Measurements from ENCODE around the gene FGF8. TPM values are rescaled to one million over a fixed set of nuclear protein-coding genes. Genes with fewer than 3 reads are reported as not detected.

Gene FGF8
- total RNA-seq, 3 donors from 2014 or later, result 0.24 TPM; not detected in 2

DNA sequence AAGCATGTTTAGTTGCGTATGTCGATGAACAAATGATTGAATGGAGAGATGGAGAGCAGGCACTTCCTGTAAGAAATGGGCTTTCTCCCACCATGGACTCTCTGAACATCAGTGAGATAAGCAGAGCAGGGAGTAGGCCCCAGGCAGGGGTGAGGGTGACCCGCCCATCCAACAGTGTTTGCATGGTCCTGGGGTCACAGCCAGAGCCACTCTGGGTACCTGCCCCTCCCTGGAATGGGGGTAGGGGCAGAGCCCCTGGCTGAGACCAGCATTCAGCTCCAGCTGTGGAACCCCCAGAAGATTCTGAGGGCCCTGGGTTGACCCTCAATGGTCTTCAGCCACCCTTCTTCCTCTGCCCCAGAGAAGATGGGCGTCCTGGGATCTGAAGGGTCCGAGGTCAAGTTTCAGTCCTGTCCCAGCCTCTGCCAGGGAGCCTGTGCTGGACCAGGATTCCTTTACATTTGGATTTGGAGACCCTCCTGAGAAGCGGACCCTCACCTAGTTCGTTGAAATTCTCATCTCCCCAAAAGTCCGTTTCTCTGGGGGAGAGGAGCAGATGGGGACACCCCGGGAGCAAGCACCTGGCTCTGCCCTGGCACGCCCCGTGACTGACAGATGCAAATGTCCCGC lies 2.4 kb upstream of the FGF8 start:
- no peak for DNase-seq
- no peaks in the 10 kb centered on the region for H3K9me3 Mint-ChIP-seq
- ATAC-seq, result no peak
- peaks cover 46% of the 10 kb centered on the region for H3K4me1 Mint-ChIP-seq (ENCODE audit: low read depth)
- peaks cover 48% of the 10 kb centered on the region for H3K27me3 Mint-ChIP-seq (ENCODE audit: low read depth)
- peak overlapping the region; percentile 70 for H3K4me3 Mint-ChIP-seq
- peaks cover 12% of the 10 kb centered on the region for H3K36me3 Mint-ChIP-seq (ENCODE audit: insufficient read depth)

DNA sequence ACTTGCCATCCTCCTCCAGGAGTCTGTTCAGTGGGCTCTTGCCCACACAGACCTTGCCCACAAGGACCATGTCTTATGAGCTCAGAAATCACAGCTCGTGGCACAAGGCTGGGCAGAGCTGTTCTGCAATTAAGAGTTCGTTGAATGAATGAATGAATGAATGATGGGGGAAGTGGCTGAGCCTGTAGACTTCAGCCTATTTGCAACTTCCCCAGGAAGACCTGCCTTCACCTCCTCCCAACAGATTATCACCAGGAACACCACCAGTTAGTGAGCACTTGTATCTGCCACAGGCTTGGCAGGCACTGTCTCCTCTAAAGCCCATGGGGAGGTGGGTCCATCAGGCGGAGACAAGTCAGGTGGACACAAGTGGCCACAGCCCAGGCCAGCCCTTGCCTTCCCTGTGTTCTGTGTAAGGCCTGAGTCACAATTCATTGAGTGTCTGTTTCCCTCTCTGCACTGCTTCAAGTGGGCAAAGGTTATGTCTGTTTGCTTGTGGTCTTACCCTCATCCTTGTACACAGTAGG lies 1.8 kb upstream of the FGF8 start:
- no peak for DNase-seq
- peaks cover 12% of the 10 kb centered on the region for H3K36me3 Mint-ChIP-seq (ENCODE audit: insufficient read depth)
- no peaks in the 10 kb centered on the region for H3K9me3 Mint-ChIP-seq
- no peak overlapping the region for H3K4me3 Mint-ChIP-seq
- ATAC-seq, result no peak
- H3K4me1 Mint-ChIP-seq (ENCODE audit: low read depth), result peaks cover 42% of the 10 kb centered on the region
- peaks cover 53% of the 10 kb centered on the region for H3K27me3 Mint-ChIP-seq (ENCODE audit: low read depth)

DNA sequence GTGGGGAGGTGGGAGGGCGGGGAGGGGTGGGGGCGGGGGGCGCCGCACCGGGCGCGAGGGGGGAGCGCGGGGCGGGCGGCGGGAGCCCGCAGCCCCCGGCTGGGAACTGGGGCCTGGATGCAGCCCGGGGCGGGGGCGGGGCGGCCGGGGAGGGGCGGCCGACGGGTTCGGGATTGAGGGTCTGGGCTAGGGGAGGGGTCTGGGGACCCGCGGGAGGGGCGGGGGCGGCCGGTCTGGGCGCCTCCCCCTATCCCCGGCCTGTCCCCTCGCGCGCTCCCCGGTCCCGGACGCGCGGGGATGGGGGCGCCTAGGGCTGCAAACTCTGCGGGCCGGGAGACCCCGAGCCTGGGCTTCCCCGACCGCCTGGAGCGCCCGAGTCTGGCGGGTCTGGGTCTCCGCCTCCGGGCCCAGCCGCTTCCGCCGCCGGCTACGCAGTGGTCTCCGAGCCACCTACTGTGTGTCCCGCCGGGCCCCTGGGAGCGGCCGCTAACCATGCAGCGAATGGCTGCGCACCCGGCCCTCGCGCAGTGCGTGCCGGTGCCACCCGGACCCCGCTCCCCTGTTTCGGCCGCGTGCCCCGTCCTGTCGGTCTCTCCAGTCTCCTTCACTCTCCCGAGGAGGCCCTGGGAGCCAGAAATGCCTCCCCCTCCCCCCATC lies 375 bp upstream of the FGF8 start:
- H3K4me3 Mint-ChIP-seq, result peak overlapping the region; percentile 11
- peaks cover 7% of the 10 kb centered on the region for H3K36me3 Mint-ChIP-seq (ENCODE audit: insufficient read depth)
- DNase-seq (no peak), ATAC-seq (no peak)
- H3K4me1 Mint-ChIP-seq (ENCODE audit: low read depth), result peaks cover 34% of the 10 kb centered on the region
- H3K27me3 Mint-ChIP-seq (ENCODE audit: low read depth), result peaks cover 64% of the 10 kb centered on the region
- H3K9me3 Mint-ChIP-seq, result no peaks in the 10 kb centered on the region

DNA sequence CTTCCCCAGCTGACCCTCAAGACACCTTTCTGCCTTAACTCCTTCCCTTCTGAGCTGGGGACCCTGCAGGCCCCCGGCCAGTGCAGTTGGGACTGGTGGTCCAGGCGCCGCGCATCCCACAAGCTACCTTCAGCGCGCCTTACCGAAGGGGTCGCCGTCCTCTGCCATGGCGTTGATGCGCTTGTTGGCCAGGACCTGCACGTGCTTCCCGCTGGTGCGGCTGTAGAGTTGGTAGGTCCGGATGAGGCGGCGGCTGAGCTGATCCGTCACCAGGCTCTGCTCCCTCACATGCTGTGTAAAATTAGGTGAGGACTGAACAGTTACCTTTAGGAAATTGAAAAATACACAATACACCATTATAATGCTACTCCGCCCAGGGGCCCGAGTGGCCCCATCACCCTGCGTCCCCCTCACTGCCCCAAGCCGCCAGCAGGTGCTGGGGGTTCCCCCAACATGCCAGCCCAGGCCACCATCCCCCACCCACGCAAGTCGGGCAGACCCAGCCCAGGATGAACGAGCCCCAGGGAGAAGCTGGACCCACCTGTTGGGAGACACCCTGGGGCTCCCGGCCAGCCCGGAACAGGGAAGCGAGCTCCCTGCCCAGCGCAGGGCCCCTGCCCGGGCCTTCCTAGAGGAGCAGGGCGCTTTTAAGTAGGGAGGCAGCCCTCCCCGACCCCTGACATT lies 1.2 kb downstream of the FGF8 start:
- H3K36me3 Mint-ChIP-seq (ENCODE audit: insufficient read depth), result peaks cover 7% of the 10 kb centered on the region
- peaks cover 69% of the 10 kb centered on the region for H3K27me3 Mint-ChIP-seq (ENCODE audit: low read depth)
- ATAC-seq, result peak in 1 of 2 donors; percentile 34
- H3K9me3 Mint-ChIP-seq, result no peaks in the 10 kb centered on the region
- no peak for DNase-seq
- H3K4me3 Mint-ChIP-seq, result peak overlapping the region; percentile 26
- peaks cover 25% of the 10 kb centered on the region for H3K4me1 Mint-ChIP-seq (ENCODE audit: low read depth)

DNA sequence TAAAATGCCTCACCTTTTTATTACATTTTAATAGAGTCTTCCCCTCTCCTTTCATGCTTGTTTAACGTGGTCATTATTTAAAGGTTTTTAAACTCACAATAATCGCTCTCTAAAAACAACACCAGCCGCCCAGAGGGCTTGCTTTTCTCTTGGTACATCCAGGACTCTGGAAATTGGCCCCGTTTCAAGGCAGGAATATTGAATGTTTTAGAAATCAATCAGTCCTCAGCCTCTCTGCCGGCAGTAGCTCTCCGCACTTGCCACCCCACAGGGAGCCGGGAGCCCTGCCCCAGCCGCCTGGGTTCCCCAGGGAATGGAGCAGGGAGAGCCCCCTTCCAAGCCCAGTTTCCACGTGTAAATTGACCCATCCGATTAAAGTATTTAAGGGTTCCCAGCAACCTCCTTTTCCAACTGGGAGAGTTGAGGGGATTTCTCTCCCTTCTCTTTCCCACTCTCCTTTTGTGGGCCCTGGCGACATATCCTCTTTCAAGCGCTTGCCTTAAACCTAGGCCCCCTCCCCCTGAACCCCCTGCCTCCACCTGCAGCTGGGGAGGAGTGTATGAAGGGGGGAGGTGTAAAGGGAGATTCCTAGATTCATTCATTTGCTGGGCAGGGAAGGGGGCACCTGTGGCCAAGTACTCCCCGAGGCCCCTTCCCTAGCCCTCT lies 1.9 kb downstream of the FGF8 start:
- Mint-ChIP-seq H3K4me1 (ENCODE audit: low read depth) (peaks cover 19% of the 10 kb centered on the region), H3K36me3 (ENCODE audit: insufficient read depth) (peaks cover 7% of the 10 kb centered on the region), H3K4me3 (peak overlapping the region; percentile 37), H3K9me3 (no peaks in the 10 kb centered on the region), H3K27me3 (ENCODE audit: low read depth) (peaks cover 71% of the 10 kb centered on the region)
- ATAC-seq (no peak), DNase-seq (no peak)

DNA sequence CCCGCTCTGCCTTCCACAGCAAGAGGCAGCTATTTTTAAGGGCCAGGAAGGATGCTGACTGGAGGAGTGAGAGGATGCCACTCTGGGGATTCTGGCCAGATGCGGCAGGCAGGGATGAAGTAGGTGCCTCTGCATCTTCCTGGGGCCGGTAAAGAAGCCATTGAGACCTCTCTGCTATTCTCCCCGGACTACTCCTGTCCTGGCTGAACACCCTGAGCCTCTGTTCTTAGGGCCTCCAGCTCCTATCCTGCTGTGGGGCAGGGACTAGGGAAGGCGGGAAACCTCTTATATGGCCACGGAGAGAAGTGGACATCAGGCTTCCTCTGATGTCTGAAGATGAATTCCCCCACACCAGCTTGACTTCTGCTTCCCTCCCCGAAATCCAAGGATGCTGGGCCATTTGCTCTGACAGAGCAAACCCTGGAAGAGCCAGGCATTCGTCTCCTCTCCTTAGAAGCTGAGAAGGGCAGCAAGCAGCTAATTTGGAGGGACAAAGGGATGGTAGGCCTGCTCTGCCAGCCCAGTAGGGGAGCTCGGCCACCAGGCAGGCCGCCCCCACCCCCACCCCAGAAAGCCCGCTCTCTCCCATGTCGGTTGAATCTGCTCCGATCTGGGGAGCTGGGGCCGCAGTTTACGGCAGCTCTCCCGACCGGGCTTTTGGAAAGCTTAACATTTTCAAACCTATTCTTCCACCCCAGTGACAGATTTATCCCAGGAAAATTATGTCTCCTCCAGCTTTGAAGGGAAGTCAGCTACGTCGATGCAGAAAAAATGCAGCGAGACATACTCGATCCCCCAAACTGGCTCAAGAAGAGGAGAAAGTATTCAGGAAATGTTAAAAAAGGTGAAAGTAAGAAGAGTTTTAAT lies 2.8 kb downstream of the FGF8 start:
- H3K4me3 Mint-ChIP-seq, result no peak overlapping the region
- H3K9me3 Mint-ChIP-seq, result no peaks in the 10 kb centered on the region
- peaks cover 13% of the 10 kb centered on the region for H3K4me1 Mint-ChIP-seq (ENCODE audit: low read depth)
- peaks cover 7% of the 10 kb centered on the region for H3K36me3 Mint-ChIP-seq (ENCODE audit: insufficient read depth)
- DNase-seq, result no peak
- ATAC-seq, result no peak
- peaks cover 66% of the 10 kb centered on the region for H3K27me3 Mint-ChIP-seq (ENCODE audit: low read depth)

DNA sequence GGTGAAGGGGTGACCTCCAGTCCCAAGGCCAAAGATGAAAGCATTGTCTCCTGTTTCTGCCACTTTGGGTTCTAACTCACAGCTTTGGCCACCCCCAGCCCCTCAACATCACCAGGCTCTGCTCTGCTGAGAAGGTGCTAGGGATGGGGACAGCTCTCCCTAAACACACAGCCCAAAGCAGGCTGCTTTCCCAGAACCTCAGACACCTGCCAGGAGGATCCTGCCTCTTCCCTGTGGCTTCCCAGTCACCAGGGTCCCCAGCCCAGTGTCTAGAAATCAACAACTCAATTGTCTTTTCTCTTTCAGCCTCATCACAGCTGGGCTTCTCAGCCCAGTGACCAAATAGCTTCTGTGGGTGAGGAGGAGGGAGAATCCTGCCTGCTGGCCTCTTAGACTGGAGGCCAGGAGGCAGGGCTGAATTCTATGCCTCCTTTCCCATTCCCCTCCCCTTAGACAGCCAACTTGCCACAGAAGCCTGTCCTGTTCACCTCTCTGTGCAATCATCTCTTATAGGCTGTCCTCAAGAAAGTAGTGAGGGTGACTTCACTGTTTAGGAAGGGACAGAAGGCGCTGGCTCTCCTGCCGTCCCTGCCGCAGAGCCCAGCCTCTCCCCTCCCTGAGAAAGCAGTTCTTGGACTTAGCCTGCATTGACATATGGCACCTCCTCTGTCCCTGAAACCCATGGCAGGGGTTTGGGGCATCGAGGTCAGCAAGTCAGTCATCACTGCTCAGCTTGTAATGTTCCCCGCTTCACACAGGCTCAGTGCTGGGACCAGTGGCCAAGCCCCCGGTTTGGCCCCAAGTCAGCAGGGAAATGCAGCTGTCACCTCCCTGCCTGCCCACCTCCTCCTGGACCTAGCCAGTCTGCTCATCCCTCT lies 3.7 kb downstream of the FGF8 start:
- Mint-ChIP-seq H3K27me3 (ENCODE audit: low read depth) (peaks cover 61% of the 10 kb centered on the region), H3K36me3 (ENCODE audit: insufficient read depth) (no peaks in the 10 kb centered on the region), H3K9me3 (no peaks in the 10 kb centered on the region), H3K4me1 (ENCODE audit: low read depth) (peaks cover 12% of the 10 kb centered on the region), H3K4me3 (no peak overlapping the region)
- DNase-seq (no peak), ATAC-seq (no peak)

DNA sequence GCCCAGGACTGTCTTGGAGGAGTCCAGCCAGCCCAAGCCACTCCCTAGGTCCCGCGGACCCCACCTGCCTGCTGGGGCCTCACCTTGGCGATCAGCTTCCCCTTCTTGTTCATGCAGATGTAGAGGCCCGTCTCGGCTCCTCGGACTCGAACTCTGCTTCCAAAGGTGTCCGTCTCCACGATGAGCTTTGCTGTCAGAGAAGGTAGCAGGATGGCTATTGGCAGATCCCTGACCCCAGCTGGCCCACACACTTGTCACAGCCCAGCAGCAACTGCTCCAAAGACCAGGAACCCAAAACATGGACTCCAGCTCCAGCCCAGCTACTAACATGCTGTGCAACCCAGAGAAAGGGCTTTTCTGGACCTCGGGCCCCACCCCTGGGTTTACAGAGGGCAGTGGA lies 4.5 kb downstream of the FGF8 start:
- H3K4me3 Mint-ChIP-seq, result no peak overlapping the region
- H3K4me1 Mint-ChIP-seq (ENCODE audit: low read depth), result peaks cover 12% of the 10 kb centered on the region
- ATAC-seq (no peak), DNase-seq (no peak)
- no peaks in the 10 kb centered on the region for H3K9me3 Mint-ChIP-seq
- peaks cover 56% of the 10 kb centered on the region for H3K27me3 Mint-ChIP-seq (ENCODE audit: low read depth)
- no peaks in the 10 kb centered on the region for H3K36me3 Mint-ChIP-seq (ENCODE audit: insufficient read depth)

DNA sequence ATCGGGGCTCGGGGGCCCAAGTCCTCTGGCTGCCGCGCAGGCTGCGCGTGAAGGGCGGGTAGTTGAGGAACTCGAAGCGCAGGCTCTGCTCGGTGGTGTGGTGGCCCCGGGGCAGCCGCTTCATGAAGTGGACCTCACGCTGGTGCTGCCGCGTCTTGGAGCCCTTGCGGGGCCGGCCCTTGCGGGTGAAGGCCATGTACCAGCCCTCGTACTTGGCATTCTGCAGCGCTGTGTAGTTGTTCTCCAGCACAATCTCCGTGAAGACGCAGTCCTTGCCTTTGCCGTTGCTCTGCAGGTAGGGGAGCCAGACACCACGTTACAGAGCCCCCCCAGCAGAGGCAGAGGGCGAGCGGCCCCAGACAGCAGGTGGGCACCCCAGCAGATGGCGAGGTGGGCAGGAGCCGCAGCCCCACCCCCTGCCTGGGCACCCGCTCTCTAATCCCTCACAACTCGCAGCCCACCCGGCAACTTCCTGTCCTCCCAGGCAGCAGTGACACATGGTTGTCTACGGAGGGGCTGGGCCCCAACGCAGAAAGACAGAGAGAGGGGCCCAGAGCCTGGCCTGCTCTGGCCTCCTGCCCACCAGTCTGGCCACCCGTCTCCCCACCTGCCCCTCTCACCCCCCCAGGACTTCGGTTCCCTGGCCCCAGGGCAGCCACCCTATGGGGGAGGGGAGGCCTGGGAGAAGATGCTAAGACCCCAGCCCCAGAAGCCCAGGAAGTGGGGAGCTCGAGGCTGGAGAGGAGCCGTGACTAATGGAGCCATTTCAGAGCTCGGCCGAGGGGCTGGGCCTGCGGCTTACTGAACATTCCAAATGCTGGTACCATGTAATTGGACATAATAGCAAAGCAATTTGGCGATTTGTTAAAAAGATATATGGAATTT lies 5.3 kb downstream of the FGF8 start:
- ATAC-seq, result no peak
- Mint-ChIP-seq H3K9me3 (no peaks in the 10 kb centered on the region), H3K27me3 (ENCODE audit: low read depth) (peaks cover 62% of the 10 kb centered on the region), H3K36me3 (ENCODE audit: insufficient read depth) (no peaks in the 10 kb centered on the region), H3K4me3 (no peak overlapping the region), H3K4me1 (ENCODE audit: low read depth) (peaks cover 12% of the 10 kb centered on the region)
- no peak for DNase-seq

DNA sequence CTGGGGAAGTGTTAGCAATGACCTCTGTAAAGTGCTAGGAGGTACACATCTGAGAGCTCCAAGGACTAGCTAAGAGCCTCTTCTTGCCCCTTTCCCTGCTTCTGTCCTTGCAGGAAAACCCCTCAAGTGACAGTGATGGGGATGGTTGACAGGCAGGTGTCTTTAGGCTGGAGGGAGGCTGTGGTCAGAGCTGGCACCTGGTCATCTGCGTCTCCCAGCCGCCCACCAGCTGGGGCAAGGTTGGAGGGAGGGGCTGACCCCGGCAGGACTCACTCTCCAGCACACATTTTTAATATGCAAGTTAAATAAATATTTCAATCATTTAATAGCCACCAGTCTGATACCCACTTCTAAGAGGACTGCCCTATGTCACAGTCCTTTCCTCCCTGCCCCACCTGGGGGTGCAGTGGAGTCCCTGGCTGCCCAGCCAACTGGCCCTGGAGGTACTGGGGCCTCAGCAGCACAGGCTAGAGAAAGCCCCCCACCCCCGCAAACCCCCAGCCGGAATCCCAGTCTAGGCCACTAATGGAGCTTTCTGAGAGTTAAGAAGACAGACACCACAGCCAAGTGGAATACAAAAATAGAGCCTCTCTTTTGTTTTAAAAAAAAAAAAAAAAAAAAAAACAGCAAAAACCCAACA lies 6.3 kb downstream of the FGF8 start:
- H3K4me3 Mint-ChIP-seq, result no peak overlapping the region
- H3K36me3 Mint-ChIP-seq (ENCODE audit: insufficient read depth), result no peaks in the 10 kb centered on the region
- ATAC-seq (no peak), DNase-seq (no peak)
- peaks cover 8% of the 10 kb centered on the region for H3K4me1 Mint-ChIP-seq (ENCODE audit: low read depth)
- no peaks in the 10 kb centered on the region for H3K9me3 Mint-ChIP-seq
- peaks cover 57% of the 10 kb centered on the region for H3K27me3 Mint-ChIP-seq (ENCODE audit: low read depth)

DNA sequence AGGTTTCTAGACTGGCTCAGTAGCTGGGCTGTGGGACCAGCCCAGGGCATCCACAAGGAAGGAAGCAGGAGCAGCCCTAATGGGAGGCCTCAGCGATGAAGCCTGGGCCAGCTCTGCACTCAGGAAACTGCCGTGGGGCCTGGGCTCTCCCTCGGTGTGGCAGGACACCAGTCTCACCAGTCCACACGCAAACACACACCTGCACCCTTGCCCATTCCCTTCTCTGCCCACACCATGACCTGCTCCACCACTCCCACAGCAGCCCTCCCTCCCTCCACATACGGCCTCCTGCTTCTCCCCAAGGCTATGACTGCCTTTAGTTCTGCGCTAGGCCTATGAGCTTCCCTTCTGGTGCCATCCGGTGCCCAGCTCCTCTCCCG lies 7.1 kb downstream of the FGF8 start:
- DNase-seq (no peak), ATAC-seq (no peak)
- Mint-ChIP-seq H3K27me3 (ENCODE audit: low read depth) (peaks cover 51% of the 10 kb centered on the region), H3K4me1 (ENCODE audit: low read depth) (peaks cover 2% of the 10 kb centered on the region), H3K9me3 (no peaks in the 10 kb centered on the region), H3K4me3 (no peak overlapping the region), H3K36me3 (ENCODE audit: insufficient read depth) (no peaks in the 10 kb centered on the region)
